GM19193 (cell line): ENCODE results near the gene AFF2.

ENCODE experiments used
- POLR2A ChIP-seq: IDR thresholded peaks from 4 replicates; pipeline ENCODE4 v1.6.1; 2011; ENCODE audit not compliant: insufficient read depth, insufficient read length; ENCODE audit errors: extremely low read depth

Gene AFF2

DNA sequence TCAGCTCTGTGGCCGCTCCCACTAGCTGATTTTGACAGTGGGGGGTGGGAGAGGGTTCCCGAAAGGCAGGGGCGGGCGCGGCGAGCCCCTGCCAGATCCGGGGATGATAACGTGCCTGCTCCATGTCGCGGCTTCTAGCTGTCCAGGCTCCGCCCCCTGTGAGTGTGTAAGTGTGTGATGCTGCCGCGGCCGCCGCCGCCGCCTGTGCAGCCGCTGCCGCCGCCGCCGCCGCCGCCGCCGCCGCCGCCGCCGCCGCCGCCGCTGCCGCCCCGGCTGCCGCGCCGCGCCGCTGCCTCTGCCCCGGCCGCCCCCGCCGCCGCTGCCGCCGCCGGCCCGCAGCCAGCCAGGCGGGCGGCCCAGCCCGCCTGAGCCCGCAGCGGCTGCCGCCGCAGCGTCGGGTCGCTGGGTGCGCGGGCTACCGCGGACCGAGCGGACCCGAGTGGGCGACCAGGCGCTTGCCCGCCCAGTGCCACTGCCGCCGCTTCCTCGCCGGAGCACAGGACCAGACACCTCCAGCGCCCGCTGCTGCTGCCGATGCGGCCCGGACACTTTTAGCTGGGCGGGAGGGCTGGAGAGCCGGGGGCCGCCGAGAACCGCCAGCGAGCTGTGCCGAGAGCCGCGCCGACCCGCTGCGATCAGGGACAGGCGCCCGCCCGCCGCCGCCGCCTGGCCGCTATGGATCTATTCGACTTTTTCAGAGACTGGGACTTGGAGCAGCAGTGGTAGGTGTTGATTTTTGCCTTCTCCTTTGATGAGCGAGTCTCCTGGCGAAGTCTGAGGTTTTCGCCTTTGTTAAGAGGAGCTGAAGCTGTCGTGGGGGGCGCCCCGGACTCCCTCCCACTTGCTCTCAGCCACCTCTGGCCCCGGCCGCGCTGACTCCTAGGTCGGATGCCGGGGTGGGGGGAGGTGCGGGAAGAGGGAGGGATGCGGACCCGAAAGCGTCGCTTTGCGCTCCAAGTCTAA is at the start of gene AFF2:
Gene AFF2, plus strand, starts transcription at position 195 of the 963 bp plus-strand sequence. Its CDS starts 481 bp downstream, at position 676.
- no peak for TF ChIP-seq POLR2A

GRCh38 chrX:148457279-148457678 is 43.1 kb upstream of the AFF2 start:
- no peak for TF ChIP-seq POLR2A

GRCh38 chrX:148459343-148459742 is 41.1 kb upstream of the AFF2 start:
- TF ChIP-seq POLR2A: no peak

DNA sequence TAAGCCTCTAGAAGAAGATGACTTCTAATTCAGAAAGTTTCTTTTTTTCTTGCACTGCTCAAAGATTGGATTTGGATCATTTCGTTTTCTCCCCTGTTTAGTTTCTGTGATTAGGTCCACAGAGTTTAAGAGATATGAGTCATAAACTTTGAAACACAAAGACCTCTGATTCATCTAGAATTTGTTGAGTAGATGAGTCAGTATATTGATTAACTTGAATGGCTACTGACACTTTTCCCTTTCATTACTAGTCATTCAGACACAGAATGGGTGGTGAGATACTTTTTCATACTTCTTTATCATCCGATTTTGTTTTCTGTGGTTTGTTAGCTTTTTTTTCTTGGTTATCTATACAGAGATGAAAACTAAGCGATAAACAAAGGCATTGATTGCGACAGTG is 34.1 kb upstream of the AFF2 start:
- no peak for TF ChIP-seq POLR2A

- TF ChIP-seq POLR2A: no peak
Measured at GRCh38 chrX:148470324-148470723, 30.1 kb upstream of the AFF2 start.

GRCh38 chrX:148474030-148474429 is 26.4 kb upstream of the AFF2 start:
- no peak for TF ChIP-seq POLR2A

GRCh38 chrX:148492057-148492456 is 8.4 kb upstream of the AFF2 start:
- TF ChIP-seq POLR2A: no peak

GRCh38 chrX:148495176-148495575 is 5.2 kb upstream of the AFF2 start:
- TF ChIP-seq POLR2A: no peak

DNA sequence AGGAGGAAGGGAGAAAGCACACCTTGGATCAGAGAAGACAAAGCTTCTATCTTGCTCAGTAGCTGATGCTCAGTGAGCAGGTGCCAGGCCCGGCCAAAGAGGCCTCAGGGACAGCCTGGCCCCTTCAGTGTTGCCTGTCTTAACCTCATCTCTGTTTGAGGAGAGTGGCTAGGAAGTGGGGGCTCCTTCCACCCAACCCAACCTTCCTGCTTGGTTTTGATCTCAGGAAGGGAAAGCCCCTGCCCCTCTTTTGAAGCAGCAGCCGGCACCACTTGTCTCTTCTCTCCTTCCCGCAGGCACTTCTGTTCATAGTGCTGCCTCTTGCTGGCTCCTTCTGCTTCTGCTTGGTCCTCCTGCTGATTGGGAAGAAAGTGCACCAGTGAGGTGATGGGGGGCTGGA is 2.4 kb upstream of the AFF2 start:
- TF ChIP-seq POLR2A: no peak

- TF ChIP-seq POLR2A: no peak
Measured at GRCh38 chrX:148499638-148500422, 587 bp upstream of the AFF2 start.

DNA sequence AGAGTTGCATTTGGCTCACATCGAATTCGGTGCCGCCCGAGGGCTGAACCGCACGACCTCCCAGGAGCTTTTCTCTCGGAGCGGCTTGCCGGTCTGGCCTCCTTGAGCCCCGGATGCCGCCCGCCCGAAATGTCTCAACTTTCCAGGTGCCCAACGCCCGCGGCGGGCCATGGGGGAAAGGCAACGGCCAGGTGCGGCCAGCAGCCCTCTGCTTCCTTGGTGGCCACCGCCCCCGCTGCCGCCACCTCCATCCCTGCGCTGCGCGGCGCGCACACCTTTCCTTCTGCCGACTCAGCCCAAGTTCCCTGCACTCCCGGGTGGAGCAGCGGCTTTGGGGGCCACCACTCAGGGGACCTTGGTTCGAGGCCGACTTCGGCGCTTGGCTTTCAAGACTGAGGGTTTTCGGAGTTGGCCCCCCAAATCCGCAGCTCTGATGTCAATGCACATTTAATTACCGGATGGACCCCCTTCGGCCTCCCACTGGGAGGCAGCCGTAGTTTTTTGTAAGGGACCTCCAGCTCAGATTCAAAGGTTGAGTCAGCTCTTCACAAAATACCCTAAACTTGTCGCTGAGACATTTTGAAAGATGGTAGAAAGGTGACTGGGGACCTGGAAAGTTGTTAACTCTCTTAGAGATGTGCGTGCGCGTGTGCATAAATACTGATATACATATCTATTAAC is 1.1 kb downstream of the AFF2 start:
- no peak for TF ChIP-seq POLR2A

DNA sequence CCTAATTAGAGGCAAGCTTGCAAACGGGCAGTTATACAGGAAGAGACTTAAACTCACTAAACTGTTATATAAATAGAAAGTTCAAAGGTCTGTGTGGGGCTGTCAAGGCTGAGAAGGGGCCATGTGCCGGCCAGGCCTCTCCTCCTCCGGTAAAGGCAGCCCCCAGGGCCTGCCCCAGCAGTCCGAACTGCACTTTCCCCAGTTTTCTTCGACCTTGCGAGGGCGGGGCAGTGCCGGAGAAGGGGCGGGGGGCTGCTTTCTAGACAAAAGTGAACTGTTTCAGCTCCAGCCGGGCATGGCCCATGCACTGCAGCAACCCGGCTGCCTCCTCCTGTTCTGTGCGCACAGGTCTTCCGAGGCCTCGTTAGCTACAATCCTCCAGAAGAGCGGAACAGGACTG is 4.1 kb downstream of the AFF2 start:
- no peak for TF ChIP-seq POLR2A

GRCh38 chrX:148507418-148507817 is 7.0 kb downstream of the AFF2 start:
- no peak for TF ChIP-seq POLR2A

DNA sequence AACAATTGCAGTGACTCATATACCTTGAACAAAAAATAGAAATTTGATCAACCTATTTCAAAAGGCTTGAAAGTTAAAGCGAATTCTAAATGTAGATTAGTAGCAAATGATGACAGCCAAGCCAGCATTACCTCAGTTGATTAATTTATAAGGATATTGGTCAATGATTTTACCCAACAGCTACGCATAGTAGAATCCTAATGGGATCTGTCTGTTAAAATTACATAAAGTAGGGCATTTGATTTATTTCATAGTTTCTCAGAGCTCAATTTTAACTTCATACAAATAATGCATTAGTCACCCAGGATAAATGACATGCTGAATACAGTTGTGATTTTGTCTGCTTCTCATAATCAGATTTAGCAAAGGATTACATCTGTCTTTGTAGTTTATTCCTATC is 12.0 kb downstream of the AFF2 start:
- no peak for TF ChIP-seq POLR2A

GRCh38 chrX:148513661-148514060 is 13.2 kb downstream of the AFF2 start:
- TF ChIP-seq POLR2A: no peak
